ENCODE measurements around the gene SHCBP1.
"Not testable (repeated sequence)": the region's sequence is repeated elsewhere in the genome, so short reads cannot be mapped to it uniquely, and the experiment has no call there.

DNA sequence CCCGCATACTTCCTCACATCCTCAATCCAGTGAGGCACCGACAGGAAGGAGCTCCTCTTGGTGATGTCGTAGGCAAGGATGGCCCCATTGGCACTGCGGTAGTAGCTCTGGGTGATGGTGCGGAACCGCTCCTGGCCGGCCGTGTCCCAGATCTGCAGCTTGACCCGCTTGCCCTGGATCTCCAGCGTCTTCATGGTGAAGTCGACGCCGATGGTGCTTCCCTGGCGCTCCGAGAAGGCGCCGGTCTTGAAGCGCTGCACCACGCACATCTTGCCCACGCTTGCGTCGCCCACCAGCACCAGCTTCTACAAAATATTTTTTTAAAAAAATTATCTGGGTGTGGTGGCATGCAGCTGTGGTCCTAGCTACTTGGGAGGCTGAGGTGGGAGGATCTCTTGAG is 5.5 kb upstream of the SHCBP1 start:
- TF ChIP-seq POLR2A (IDR thresholded peaks at IDR 0.05; ENCODE audit: low read depth, low read length); CREB1 (IDR thresholded peaks at IDR 0.05; ENCODE audit: low read depth); ZNF384 (IDR thresholded peaks at IDR 0.05; ENCODE audit: borderline replicate concordance, low read depth, low read length); ZZZ3 (IDR thresholded peaks at IDR 0.05; ENCODE audit: control insufficient read depth, insufficient read length, low read depth); NR2C2 (IDR thresholded peaks at IDR 0.05; ENCODE audit: borderline replicate concordance, control insufficient read depth, insufficient read length, low read depth); EZH2 (IDR thresholded peaks at IDR 0.05; ENCODE audit: borderline replicate concordance, control insufficient read depth, low read depth, low read length); TAF1 (IDR thresholded peaks at IDR 0.05; ENCODE audit: borderline replicate concordance, low read depth, low read length); STAT3 (IDR thresholded peaks at IDR 0.05; ENCODE audit: low read depth, low read length); FOS (IDR thresholded peaks at IDR 0.05; ENCODE audit: borderline replicate concordance, extremely low read depth, insufficient read length): not testable (repeated sequence)
- TF ChIP-seq, protein P1, sequence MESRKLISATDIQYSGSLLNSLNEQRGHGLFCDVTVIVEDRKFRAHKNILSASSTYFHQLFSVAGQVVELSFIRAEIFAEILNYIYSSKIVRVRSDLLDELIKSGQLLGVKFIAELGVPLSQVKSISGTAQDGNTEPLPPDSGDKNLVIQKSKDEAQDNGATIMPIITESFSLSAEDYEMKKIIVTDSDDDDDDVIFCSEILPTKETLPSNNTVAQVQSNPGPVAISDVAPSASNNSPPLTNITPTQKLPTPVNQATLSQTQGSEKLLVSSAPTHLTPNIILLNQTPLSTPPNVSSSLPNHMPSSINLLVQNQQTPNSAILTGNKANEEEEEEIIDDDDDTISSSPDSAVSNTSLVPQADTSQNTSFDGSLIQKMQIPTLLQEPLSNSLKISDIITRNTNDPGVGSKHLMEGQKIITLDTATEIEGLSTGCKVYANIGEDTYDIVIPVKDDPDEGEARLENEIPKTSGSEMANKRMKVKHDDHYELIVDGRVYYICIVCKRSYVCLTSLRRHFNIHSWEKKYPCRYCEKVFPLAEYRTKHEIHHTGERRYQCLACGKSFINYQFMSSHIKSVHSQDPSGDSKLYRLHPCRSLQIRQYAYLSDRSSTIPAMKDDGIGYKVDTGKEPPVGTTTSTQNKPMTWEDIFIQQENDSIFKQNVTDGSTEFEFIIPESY (IDR thresholded peaks at IDR 0.05) = not testable (repeated sequence)
- TF ChIP-seq, protein P2, sequence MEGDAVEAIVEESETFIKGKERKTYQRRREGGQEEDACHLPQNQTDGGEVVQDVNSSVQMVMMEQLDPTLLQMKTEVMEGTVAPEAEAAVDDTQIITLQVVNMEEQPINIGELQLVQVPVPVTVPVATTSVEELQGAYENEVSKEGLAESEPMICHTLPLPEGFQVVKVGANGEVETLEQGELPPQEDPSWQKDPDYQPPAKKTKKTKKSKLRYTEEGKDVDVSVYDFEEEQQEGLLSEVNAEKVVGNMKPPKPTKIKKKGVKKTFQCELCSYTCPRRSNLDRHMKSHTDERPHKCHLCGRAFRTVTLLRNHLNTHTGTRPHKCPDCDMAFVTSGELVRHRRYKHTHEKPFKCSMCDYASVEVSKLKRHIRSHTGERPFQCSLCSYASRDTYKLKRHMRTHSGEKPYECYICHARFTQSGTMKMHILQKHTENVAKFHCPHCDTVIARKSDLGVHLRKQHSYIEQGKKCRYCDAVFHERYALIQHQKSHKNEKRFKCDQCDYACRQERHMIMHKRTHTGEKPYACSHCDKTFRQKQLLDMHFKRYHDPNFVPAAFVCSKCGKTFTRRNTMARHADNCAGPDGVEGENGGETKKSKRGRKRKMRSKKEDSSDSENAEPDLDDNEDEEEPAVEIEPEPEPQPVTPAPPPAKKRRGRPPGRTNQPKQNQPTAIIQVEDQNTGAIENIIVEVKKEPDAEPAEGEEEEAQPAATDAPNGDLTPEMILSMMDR (IDR thresholded peaks at IDR 0.05 in 2 of 3, conservative IDR thresholded peaks at IDR 0.05 in 1 of 3; ENCODE audit: control insufficient read depth in 2 of 3, extremely low read depth in 1 of 3, insufficient read depth in 1 of 3, low read depth in 3 of 3, low read length in 3 of 3) = not testable (repeated sequence)
- TF ChIP-seq, protein P3, sequence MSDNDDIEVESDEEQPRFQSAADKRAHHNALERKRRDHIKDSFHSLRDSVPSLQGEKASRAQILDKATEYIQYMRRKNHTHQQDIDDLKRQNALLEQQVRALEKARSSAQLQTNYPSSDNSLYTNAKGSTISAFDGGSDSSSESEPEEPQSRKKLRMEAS (IDR thresholded peaks at IDR 0.05; ENCODE audit: low read depth, low read length) = not testable (repeated sequence)
